ENCODE results near the gene MAPRE3. TPM values are rescaled to one million over a fixed set of nuclear protein-coding genes. Genes with fewer than 3 reads are reported as not detected.

MAPRE3 gene
- total RNA-seq, 3 donors from 2014 or later: 3.7 to 4.3 (median 3.8) TPM

GRCh38 chr2:27007416-27008374 lies 37.3 kb downstream of the MAPRE3 start:
- Mint-ChIP-seq H3K4me3 (no peak overlapping the region), H3K27me3 (ENCODE audit: low read depth) (no peaks in the 10 kb centered on the region)
- no peak for ATAC-seq

GRCh38 chr2:27008678-27009077 lies 38.2 kb downstream of the MAPRE3 start:
- Mint-ChIP-seq H3K4me1 (ENCODE audit: low read depth) (peaks cover 3% of the 10 kb centered on the region), H3K9me3 (no peaks in the 10 kb centered on the region), H3K4me3 (no peak overlapping the region), H3K27me3 (ENCODE audit: low read depth) (no peaks in the 10 kb centered on the region), H3K36me3 (ENCODE audit: insufficient read depth) (no peaks in the 10 kb centered on the region)
- no peak for DNase-seq
- no peak for ATAC-seq

More at GRCh38 chr2:27007416-27008374, 37.3 kb downstream of the MAPRE3 start:
- H3K9me3 Mint-ChIP-seq: no peaks in the 10 kb centered on the region
- no peaks in the 10 kb centered on the region for H3K36me3 Mint-ChIP-seq (ENCODE audit: insufficient read depth)
- peaks cover 3% of the 10 kb centered on the region for H3K4me1 Mint-ChIP-seq (ENCODE audit: low read depth)
- no peak for DNase-seq

- H3K4me1 Mint-ChIP-seq (ENCODE audit: low read depth): peaks cover 3% of the 10 kb centered on the region
- H3K9me3 Mint-ChIP-seq: no peaks in the 10 kb centered on the region
- H3K27me3 Mint-ChIP-seq (ENCODE audit: low read depth): no peaks in the 10 kb centered on the region
- H3K36me3 Mint-ChIP-seq (ENCODE audit: insufficient read depth): no peaks in the 10 kb centered on the region
- DNase-seq (no peak), ATAC-seq (no peak)
- no peak overlapping the region for H3K4me3 Mint-ChIP-seq
These were observed 38.6 kb downstream of the MAPRE3 start for GRCh38 chr2:27009083-27009482.

- ATAC-seq: no peak
- Mint-ChIP-seq H3K27me3 (ENCODE audit: low read depth) (no peaks in the 10 kb centered on the region), H3K36me3 (ENCODE audit: insufficient read depth) (no peaks in the 10 kb centered on the region)
These were observed 39.3 kb downstream of the MAPRE3 start for GRCh38 chr2:27009716-27010115.

GRCh38 chr2:27010139-27010538 lies 39.7 kb downstream of the MAPRE3 start:
- peaks cover 3% of the 10 kb centered on the region for H3K4me1 Mint-ChIP-seq (ENCODE audit: low read depth)
- ATAC-seq (no peak), DNase-seq (no peak)
- no peaks in the 10 kb centered on the region for H3K36me3 Mint-ChIP-seq (ENCODE audit: insufficient read depth)
- H3K27me3 Mint-ChIP-seq (ENCODE audit: low read depth): no peaks in the 10 kb centered on the region
- H3K4me3 Mint-ChIP-seq: no peak overlapping the region
- no peaks in the 10 kb centered on the region for H3K9me3 Mint-ChIP-seq

More at GRCh38 chr2:27009716-27010115, 39.3 kb downstream of the MAPRE3 start:
- H3K4me1 Mint-ChIP-seq (ENCODE audit: low read depth): peaks cover 3% of the 10 kb centered on the region
- H3K9me3 Mint-ChIP-seq: no peaks in the 10 kb centered on the region
- no peak overlapping the region for H3K4me3 Mint-ChIP-seq
- DNase-seq: no peak

GRCh38 chr2:27013738-27014137 lies 43.3 kb downstream of the MAPRE3 start:
- H3K27me3 Mint-ChIP-seq (ENCODE audit: low read depth): no peaks in the 10 kb centered on the region
- H3K9me3 Mint-ChIP-seq: no peaks in the 10 kb centered on the region

GRCh38 chr2:27014771-27015433 lies 44.5 kb downstream of the MAPRE3 start:
- Mint-ChIP-seq H3K4me1 (ENCODE audit: low read depth) (peaks cover 3% of the 10 kb centered on the region), H3K4me3 (no peak overlapping the region), H3K36me3 (ENCODE audit: insufficient read depth) (no peaks in the 10 kb centered on the region), H3K27me3 (ENCODE audit: low read depth) (no peaks in the 10 kb centered on the region), H3K9me3 (no peaks in the 10 kb centered on the region)
- DNase-seq (no peak), ATAC-seq (no peak)

More at GRCh38 chr2:27013738-27014137, 43.3 kb downstream of the MAPRE3 start:
- Mint-ChIP-seq H3K4me3 (no peak overlapping the region), H3K36me3 (ENCODE audit: insufficient read depth) (no peaks in the 10 kb centered on the region), H3K4me1 (ENCODE audit: low read depth) (peaks cover 3% of the 10 kb centered on the region)
- no peak for DNase-seq
- no peak for ATAC-seq

GRCh38 chr2:27016801-27017325 lies 46.4 kb downstream of the MAPRE3 start:
- no peaks in the 10 kb centered on the region for H3K4me1 Mint-ChIP-seq (ENCODE audit: low read depth)
- no peaks in the 10 kb centered on the region for H3K27me3 Mint-ChIP-seq (ENCODE audit: low read depth)
- DNase-seq: peak; percentile 34
- no peak overlapping the region for H3K4me3 Mint-ChIP-seq
- ATAC-seq: peak; percentile 32 to 60
- H3K9me3 Mint-ChIP-seq: no peaks in the 10 kb centered on the region
- no peaks in the 10 kb centered on the region for H3K36me3 Mint-ChIP-seq (ENCODE audit: insufficient read depth)

- Mint-ChIP-seq H3K27me3 (ENCODE audit: low read depth) (no peaks in the 10 kb centered on the region), H3K9me3 (no peaks in the 10 kb centered on the region), H3K4me1 (ENCODE audit: low read depth) (no peaks in the 10 kb centered on the region), H3K36me3 (ENCODE audit: insufficient read depth) (peaks cover 3% of the 10 kb centered on the region), H3K4me3 (no peak overlapping the region)
- DNase-seq (no peak), ATAC-seq (no peak)
These were observed 47.7 kb downstream of the MAPRE3 start for GRCh38 chr2:27018142-27018541.

GRCh38 chr2:27019459-27019858 lies 49.0 kb downstream of the MAPRE3 start:
- Mint-ChIP-seq H3K27me3 (ENCODE audit: low read depth) (no peaks in the 10 kb centered on the region), H3K4me3 (no peak overlapping the region), H3K4me1 (ENCODE audit: low read depth) (no peaks in the 10 kb centered on the region), H3K9me3 (no peaks in the 10 kb centered on the region), H3K36me3 (ENCODE audit: insufficient read depth) (peaks cover 5% of the 10 kb centered on the region)
- ATAC-seq (no peak), DNase-seq (no peak)

GRCh38 chr2:27019931-27020855 lies 49.8 kb downstream of the MAPRE3 start:
- DNase-seq (no peak), ATAC-seq (no peak)
- Mint-ChIP-seq H3K27me3 (ENCODE audit: low read depth) (no peaks in the 10 kb centered on the region), H3K4me1 (ENCODE audit: low read depth) (no peaks in the 10 kb centered on the region), H3K36me3 (ENCODE audit: insufficient read depth) (peaks cover 6% of the 10 kb centered on the region), H3K9me3 (no peaks in the 10 kb centered on the region), H3K4me3 (no peak overlapping the region)

GRCh38 chr2:27021253-27022049 lies 51.0 kb downstream of the MAPRE3 start:
- Mint-ChIP-seq H3K4me3 (no peak overlapping the region), H3K27me3 (ENCODE audit: low read depth) (no peaks in the 10 kb centered on the region), H3K4me1 (ENCODE audit: low read depth) (no peaks in the 10 kb centered on the region), H3K36me3 (ENCODE audit: insufficient read depth) (peaks cover 8% of the 10 kb centered on the region), H3K9me3 (no peaks in the 10 kb centered on the region)
- no peak for DNase-seq
- no peak for ATAC-seq

GRCh38 chr2:27023740-27024139 lies 53.3 kb downstream of the MAPRE3 start:
- H3K27me3 Mint-ChIP-seq (ENCODE audit: low read depth): no peaks in the 10 kb centered on the region
- no peak for DNase-seq

More at GRCh38 chr2:27023740-27024139, 53.3 kb downstream of the MAPRE3 start:
- H3K9me3 Mint-ChIP-seq: no peaks in the 10 kb centered on the region
- H3K4me1 Mint-ChIP-seq (ENCODE audit: low read depth): no peaks in the 10 kb centered on the region
- no peak overlapping the region for H3K4me3 Mint-ChIP-seq
- ATAC-seq: no peak
- peaks cover 8% of the 10 kb centered on the region for H3K36me3 Mint-ChIP-seq (ENCODE audit: insufficient read depth)
